OCI-LY1 (cell line): ENCODE measurements around the gene ZBTB17.

Experiments
- H2AFZ ChIP-seq: fragments of 200-600 bp; sonication (generic), shearing (Covaris generic); 2 replicates; pipeline ENCODE4 v1.6.0; 2014; ENCODE audit warnings: antibody characterized with exemption, mild to moderate bottlenecking, low read length
- H3F3A ChIP-seq: fragments of 200-600 bp; sonication (generic), shearing (Covaris generic); 2 replicates; pipeline ENCODE4 v1.6.0; 2014; ENCODE audit warnings: mild to moderate bottlenecking, antibody characterized with exemption, low read length, moderate library complexity; ENCODE audit not compliant: insufficient read depth
- H3K27ac ChIP-seq: fragments of 200-600 bp; sonication (generic); 2 replicates; pipeline ENCODE4 v1.5.1; 2014; ENCODE audit warnings: low read length, mixed run types, mild to moderate bottlenecking, low read depth; ENCODE audit not compliant: poor library complexity, severe bottlenecking
- H3K27me3 ChIP-seq: fragments of 200-600 bp; sonication (generic); 2 replicates; pipeline ENCODE4 v1.6.0; 2014; ENCODE audit warnings: antibody characterized with exemption, mild to moderate bottlenecking, low read length, moderate library complexity; ENCODE audit not compliant: insufficient read depth
- H3K36me3 ChIP-seq: fragments of 200-600 bp; sonication (generic); 2 replicates; pipeline ENCODE4 v1.6.1; 2014; ENCODE audit warnings: mild to moderate bottlenecking, antibody characterized with exemption, low read length, moderate library complexity, mixed read lengths; ENCODE audit not compliant: insufficient read depth
- H3K4me1 ChIP-seq: fragments of 200-600 bp; sonication (generic); 2 replicates; pipeline ENCODE4 v1.5.1; 2014; ENCODE audit warnings: mild to moderate bottlenecking, low read length, moderate library complexity; ENCODE audit not compliant: insufficient read depth, severe bottlenecking
- H3K4me2 ChIP-seq: fragments of 200-600 bp; sonication (generic), shearing (Covaris generic); 2 replicates; pipeline ENCODE4 v1.6.1; 2014; ENCODE audit warnings: low read length
- H3K4me3 ChIP-seq: fragments of 200-600 bp; sonication (generic); 2 replicates; pipeline ENCODE4 v1.5.1; 2014; ENCODE audit warnings: low read length, low read depth, mild to moderate bottlenecking, mixed read lengths; ENCODE audit not compliant: poor library complexity, severe bottlenecking
- H3K79me2 ChIP-seq: fragments of 200-600 bp; shearing (Covaris generic); 2 replicates; pipeline ENCODE4 v1.6.1; 2016; ENCODE audit warnings: mixed run types, low read length, mixed read lengths; ENCODE audit not compliant: insufficient read depth
- H3K9ac ChIP-seq: fragments of 200-600 bp; sonication (generic), shearing (Covaris generic); 2 replicates; pipeline ENCODE4 v1.6.1; 2014; ENCODE audit warnings: mild to moderate bottlenecking, low read length, mixed read lengths
- H3K9me2 ChIP-seq: fragments of 200-600 bp; sonication (generic), shearing (Covaris generic); 2 replicates; pipeline ENCODE4 v1.6.1; 2014; ENCODE audit warnings: low read depth, mild to moderate bottlenecking, low read length, mixed read lengths
- H3K9me3 ChIP-seq: fragments of 200-600 bp; shearing (Covaris generic); 2 replicates; pipeline ENCODE4 v1.6.1; 2014; ENCODE audit warnings: low read length, mixed read lengths
- H4K20me1 ChIP-seq: fragments of 200-600 bp; sonication (generic), shearing (Covaris generic); 2 replicates; pipeline ENCODE4 v1.6.0; 2016; ENCODE audit warnings: mild to moderate bottlenecking, low read length; ENCODE audit not compliant: insufficient read depth
- CTCF ChIP-seq: fragments of 200-600 bp; sonication (generic), shearing (Covaris generic); IDR thresholded peaks from 2 replicates; pipeline ENCODE4 v1.5.1; 2017; ENCODE audit warnings: mild to moderate bottlenecking, antibody characterized with exemption, low read length, moderate library complexity, mixed read lengths
- EZH2 ChIP-seq: fragments of 200-600 bp; sonication (generic), shearing (Covaris generic); IDR thresholded peaks from 2 replicates; pipeline ENCODE4 v1.8.0; 2017; ENCODE audit warnings: borderline replicate concordance, mixed run types, mild to moderate bottlenecking, antibody characterized with exemption, low read length, moderate library complexity, mixed read lengths

Gene ZBTB17

GRCh38 chr1:16018749-16019643 lies 43.1 kb upstream of the ZBTB17 start:
- no peaks in the 10 kb centered on the region for H3K9me2 ChIP-seq
- no peak overlapping the region for H3K4me2 ChIP-seq
- no peak overlapping the region for H2AFZ ChIP-seq
- no peaks in the 10 kb centered on the region for H3K36me3 ChIP-seq
- no peaks in the 10 kb centered on the region for H3K79me2 ChIP-seq
- no peak overlapping the region for H3K9ac ChIP-seq
- H3K9me3 ChIP-seq, result no peaks in the 10 kb centered on the region
- H3K27me3 ChIP-seq, result peaks cover 8% of the 10 kb centered on the region; the same call in 1 of the 2 replicates
- no peak for TF ChIP-seq CTCF
- TF ChIP-seq EZH2, result no peak
- H3K4me3 ChIP-seq, result no peak overlapping the region
- H3K4me1 ChIP-seq, result peaks cover 10% of the 10 kb centered on the region
- no peaks in the 10 kb centered on the region for H4K20me1 ChIP-seq
- H3K27ac ChIP-seq, result no peak overlapping the region
- no peaks in the 10 kb centered on the region for H3F3A ChIP-seq

GRCh38 chr1:16018308-16018707 lies 42.4 kb upstream of the ZBTB17 start:
- H3K9ac ChIP-seq, result no peak overlapping the region
- no peaks in the 10 kb centered on the region for H3K36me3 ChIP-seq
- H3K27ac ChIP-seq, result no peak overlapping the region
- no peak overlapping the region for H2AFZ ChIP-seq
- H3K27me3 ChIP-seq, result peaks cover 8% of the 10 kb centered on the region; the same call in 1 of the 2 replicates
- no peaks in the 10 kb centered on the region for H3K9me2 ChIP-seq
- H3K4me1 ChIP-seq, result peaks cover 14% of the 10 kb centered on the region
- H3K79me2 ChIP-seq, result no peaks in the 10 kb centered on the region
- H3K9me3 ChIP-seq, result no peaks in the 10 kb centered on the region
- H3F3A ChIP-seq, result no peaks in the 10 kb centered on the region
- H3K4me3 ChIP-seq, result no peak overlapping the region
- no peaks in the 10 kb centered on the region for H4K20me1 ChIP-seq
- TF ChIP-seq EZH2 (no peak), CTCF (no peak)
- H3K4me2 ChIP-seq, result no peak overlapping the region

GRCh38 chr1:16017461-16018303 lies 41.8 kb upstream of the ZBTB17 start, which contains the start of gene HSPB7:
Gene HSPB7, minus strand, starts transcription at chr1:16018043. Its CDS starts 80 bp downstream, at chr1:16017963.
- TF ChIP-seq CTCF (0 out of 2 replicates have a peak, but pooled peaks have one; percentile 13), EZH2 (no peak)
- Histone ChIP-seq H3K79me2 (no peaks in the 10 kb centered on the region), H4K20me1 (no peaks in the 10 kb centered on the region), H3K36me3 (no peaks in the 10 kb centered on the region), H3F3A (no peaks in the 10 kb centered on the region), H3K4me3 (no peak within 1 kb of the TSS), H3K4me1 (peaks cover 20% of the 10 kb centered on the region), H3K27me3 (peaks cover 8% of the 10 kb centered on the region; the same call in 1 of the 2 replicates), H2AFZ (no peak within 1 kb of the TSS), H3K4me2 (no peak within 1 kb of the TSS), H3K9ac (no peak within 1 kb of the TSS), H3K9me3 (no peaks in the 10 kb centered on the region), H3K27ac (no peak within 1 kb of the TSS), H3K9me2 (no peaks in the 10 kb centered on the region)
